ENCODE data around the gene CEP152. TPM values are rescaled to one million over a fixed set of nuclear protein-coding genes. Genes with fewer than 3 reads are reported as not detected.

The CEP152 gene
- total and polyA plus RNA-seq, 2 of the 13 experiments (the other 11 are each of a cell fraction or from before 2014, with no cell fraction given): 1.3 to 14.7 TPM

GRCh38 chr15:48851956-48852355 is 41.1 kb upstream of the CEP152 start:
- H2AFZ ChIP-seq (ENCODE audit: low read length): no peak overlapping the region
- in situ Hi-C loops (cut with HindIII; ENCODE audit: extremely low pct_ligation_motif_present, low pct_unique_long_range_greater_than_20kb) (loop anchor here (25.0 kb wide), 1 partner anchor 235 kb away; no protein-coding TSS in a partner anchor), intact Hi-C loops (cut with micrococcal nuclease; ENCODE audit: unreplicated experiment) (no loop called here)
- H3K9me3 ChIP-seq (ENCODE audit: low read length): no peaks in the 10 kb centered on the region
- CTCF ChIA-PET (ENCODE audit: low intra/inter-chr PET ratio, low total read pairs): no interaction called here
- H3K4me3 ChIP-seq (replicated peaks in 1 of 3; ENCODE audit: insufficient read depth in 1 of 3, low read depth in 2 of 3, low read length in 3 of 3): no peak overlapping the region
- ATAC-seq: no peak
- no peak overlapping the region for H3K27ac ChIP-seq (ENCODE audit: extremely low read length, insufficient read depth, low read length)
- H3K27me3 ChIP-seq (ENCODE audit: control insufficient read depth in 1 of 2, insufficient read depth in 2 of 2, low read length in 2 of 2): no peaks in the 10 kb centered on the region; a peak in 1 of 5 replicates
- H3K4me2 ChIP-seq (ENCODE audit: low read depth, low read length): no peak overlapping the region
- H3K79me2 ChIP-seq (ENCODE audit: insufficient read depth, low read length): no peaks in the 10 kb centered on the region
- no peaks in the 10 kb centered on the region for H4K20me1 ChIP-seq (ENCODE audit: insufficient read depth, low read length)
- no peak for TF ChIP-seq ZNF639 (CRISPR knock-in tag; conservative IDR thresholded peaks at IDR 0.05)
- TF ChIP-seq SMARCE1 (IDR thresholded peaks at IDR 0.05; ENCODE audit: borderline replicate concordance): no peak
- TF ChIP-seq SSRP1 (CRISPR knock-in tag; IDR thresholded peaks at IDR 0.05): no peak
- no peak for DNase-seq (ENCODE audit: low spot score)
- H3K36me3 ChIP-seq (replicated peaks in 1 of 2; ENCODE audit: control insufficient read depth in 1 of 2, insufficient read depth in 2 of 2, low read length in 2 of 2): no peaks in the 10 kb centered on the region
- H3K9ac ChIP-seq (ENCODE audit: insufficient read depth, low read depth, low read length): no peak overlapping the region
- no peak for FAIRE-seq
- BruUV-seq (replicated peaks): no TSS peak
- H3K4me1 ChIP-seq (ENCODE audit: insufficient read depth, low read length): peaks cover 11% of the 10 kb centered on the region
- POLR2A ChIA-PET: no interaction called here

DNA sequence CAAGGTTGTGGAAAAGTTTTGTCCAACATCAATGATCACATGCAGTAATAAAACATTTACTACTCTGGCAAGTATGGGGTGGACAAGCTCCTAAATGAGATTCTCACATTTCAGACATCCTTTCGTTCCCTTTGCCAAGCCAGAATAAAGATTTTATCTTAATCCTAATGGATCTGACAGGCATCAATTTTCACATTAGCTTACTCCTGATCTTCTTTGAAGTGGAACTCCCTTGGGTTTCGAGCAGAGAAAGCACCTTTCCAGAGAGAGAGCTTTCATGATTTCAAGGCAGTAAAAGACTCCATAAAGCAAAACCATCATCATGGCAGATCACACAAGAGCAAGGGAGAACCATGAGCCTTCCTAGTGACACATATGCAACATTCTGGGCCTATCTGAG is 39.8 kb upstream of the CEP152 start:
- FAIRE-seq (no peak), ATAC-seq (no peak), DNase-seq (ENCODE audit: low spot score) (no peak)
- H2AFZ ChIP-seq (ENCODE audit: low read length): no peak overlapping the region
- no peak overlapping the region for H3K4me2 ChIP-seq (ENCODE audit: low read depth, low read length)
- no peaks in the 10 kb centered on the region for H4K20me1 ChIP-seq (ENCODE audit: insufficient read depth, low read length)
- H3K79me2 ChIP-seq (ENCODE audit: insufficient read depth, low read length): no peaks in the 10 kb centered on the region
- H3K9ac ChIP-seq (ENCODE audit: insufficient read depth, low read depth, low read length): no peak overlapping the region
- WGBS (ENCODE audit: low lambda C conversion rate): 12% methylated on average over 2 of the region's 2 CpGs
- BruUV-seq (replicated peaks): no TSS peak
- H3K4me3 ChIP-seq (replicated peaks in 1 of 3; ENCODE audit: insufficient read depth in 1 of 3, low read depth in 2 of 3, low read length in 3 of 3): no peak overlapping the region
- ChIA-PET CTCF (ENCODE audit: low intra/inter-chr PET ratio, low total read pairs) (no interaction called here), POLR2A (no interaction called here)
- peaks cover 5% of the 10 kb centered on the region for H3K4me1 ChIP-seq (ENCODE audit: insufficient read depth, low read length)
- intact Hi-C loops (cut with micrococcal nuclease; ENCODE audit: unreplicated experiment): no loop called here
- no peak overlapping the region for H3K27ac ChIP-seq (ENCODE audit: extremely low read length, insufficient read depth, low read length)
- in situ Hi-C loops (cut with HindIII; ENCODE audit: extremely low pct_ligation_motif_present, low pct_unique_long_range_greater_than_20kb): loop anchor here (25.0 kb wide), 1 partner anchor 237 kb away; no protein-coding TSS in a partner anchor
- H3K9me3 ChIP-seq (ENCODE audit: low read length): no peaks in the 10 kb centered on the region
- no peaks in the 10 kb centered on the region; a peak in 1 of 5 replicates for H3K27me3 ChIP-seq (ENCODE audit: control insufficient read depth in 1 of 2, insufficient read depth in 2 of 2, low read length in 2 of 2)
- H3K36me3 ChIP-seq (replicated peaks in 1 of 2; ENCODE audit: control insufficient read depth in 1 of 2, insufficient read depth in 2 of 2, low read length in 2 of 2): no peaks in the 10 kb centered on the region
- TF ChIP-seq RELA (CRISPR knock-in tag; IDR thresholded peaks at IDR 0.05) (no peak), FOXM1 (CRISPR knock-in tag; IDR thresholded peaks at IDR 0.05) (no peak), HOXA3 (CRISPR knock-in tag; IDR thresholded peaks at IDR 0.05) (no peak), ZNF780A (CRISPR knock-in tag; IDR thresholded peaks at IDR 0.05) (no peak), ZNF224 (CRISPR knock-in tag; IDR thresholded peaks at IDR 0.05) (no peak), DZIP1 (CRISPR knock-in tag; IDR thresholded peaks at IDR 0.05) (no peak), AGO1 (IDR thresholded peaks at IDR 0.05; ENCODE audit: low read depth, low read length, poor library complexity, severe bottlenecking) (no peak), SATB2 (CRISPR knock-in tag; IDR thresholded peaks at IDR 0.05) (no peak), ZNF547 (CRISPR knock-in tag; IDR thresholded peaks at IDR 0.05) (no peak)
- TF ChIP-seq, protein P1, sequence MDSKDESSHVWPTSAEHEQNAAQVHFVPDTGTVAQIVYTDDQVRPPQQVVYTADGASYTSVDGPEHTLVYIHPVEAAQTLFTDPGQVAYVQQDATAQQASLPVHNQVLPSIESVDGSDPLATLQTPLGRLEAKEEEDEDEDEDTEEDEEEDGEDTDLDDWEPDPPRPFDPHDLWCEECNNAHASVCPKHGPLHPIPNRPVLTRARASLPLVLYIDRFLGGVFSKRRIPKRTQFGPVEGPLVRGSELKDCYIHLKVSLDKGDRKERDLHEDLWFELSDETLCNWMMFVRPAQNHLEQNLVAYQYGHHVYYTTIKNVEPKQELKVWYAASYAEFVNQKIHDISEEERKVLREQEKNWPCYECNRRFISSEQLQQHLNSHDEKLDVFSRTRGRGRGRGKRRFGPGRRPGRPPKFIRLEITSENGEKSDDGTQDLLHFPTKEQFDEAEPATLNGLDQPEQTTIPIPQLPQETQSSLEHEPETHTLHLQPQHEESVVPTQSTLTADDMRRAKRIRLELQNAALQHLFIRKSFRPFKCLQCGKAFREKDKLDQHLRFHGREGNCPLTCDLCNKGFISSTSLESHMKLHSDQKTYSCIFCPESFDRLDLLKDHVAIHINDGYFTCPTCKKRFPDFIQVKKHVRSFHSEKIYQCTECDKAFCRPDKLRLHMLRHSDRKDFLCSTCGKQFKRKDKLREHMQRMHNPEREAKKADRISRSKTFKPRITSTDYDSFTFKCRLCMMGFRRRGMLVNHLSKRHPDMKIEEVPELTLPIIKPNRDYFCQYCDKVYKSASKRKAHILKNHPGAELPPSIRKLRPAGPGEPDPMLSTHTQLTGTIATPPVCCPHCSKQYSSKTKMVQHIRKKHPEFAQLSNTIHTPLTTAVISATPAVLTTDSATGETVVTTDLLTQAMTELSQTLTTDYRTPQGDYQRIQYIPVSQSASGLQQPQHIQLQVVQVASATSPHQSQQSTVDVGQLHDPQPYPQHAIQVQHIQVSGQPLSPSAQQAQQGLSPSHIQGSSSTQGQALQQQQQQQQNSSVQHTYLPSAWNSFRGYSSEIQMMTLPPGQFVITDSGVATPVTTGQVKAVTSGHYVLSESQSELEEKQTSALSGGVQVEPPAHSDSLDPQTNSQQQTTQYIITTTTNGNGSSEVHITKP (CRISPR knock-in tag; IDR thresholded peaks at IDR 0.05; ENCODE audit: low read depth): no peak
